ENCODE measurements around the gene FAM117B.
"Not testable (repeated sequence)": the region's sequence is repeated elsewhere in the genome, so short reads cannot be mapped to it uniquely, and the experiment has no call there.

Gene FAM117B

DNA sequence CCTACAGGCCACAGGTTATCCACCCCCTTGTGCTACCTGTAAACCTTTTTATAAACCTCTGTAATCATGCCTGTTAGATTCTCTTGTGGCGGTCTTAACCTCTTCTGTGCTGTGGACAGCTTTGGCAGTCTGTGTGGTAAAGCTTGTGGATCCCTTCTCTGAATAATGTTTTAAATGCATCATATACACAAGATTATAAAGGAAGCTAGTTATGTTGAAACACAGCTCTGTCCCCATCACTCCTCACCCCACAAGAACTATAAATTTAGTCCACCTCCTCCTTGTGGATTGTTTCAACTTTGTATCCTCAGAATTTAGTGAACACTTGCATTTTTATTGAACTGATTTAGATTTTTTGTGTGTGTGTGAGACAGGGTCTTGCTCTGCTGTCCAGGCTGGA, 129.1 kb downstream of the FAM117B start:
- no peak for DNase-seq

DNA sequence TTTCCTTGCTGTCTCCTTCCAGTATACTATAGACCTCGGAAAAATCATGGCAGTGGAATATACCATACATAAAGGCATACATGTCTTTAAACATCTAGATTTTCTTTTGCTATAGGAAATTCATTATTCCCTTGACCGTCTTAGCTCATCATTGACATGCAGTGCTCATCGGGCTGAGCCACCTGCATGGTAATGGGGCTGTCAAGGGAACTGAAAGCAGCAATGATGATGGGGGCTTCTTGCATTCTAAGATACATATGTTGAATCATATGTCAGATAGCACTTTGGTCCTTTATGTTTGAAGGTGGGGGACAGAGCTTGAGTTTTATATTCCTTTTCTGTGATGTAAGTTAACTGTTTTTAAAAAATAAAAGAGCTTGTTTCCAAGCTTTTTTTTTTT, 130.2 kb downstream of the FAM117B start:
- no peak for DNase-seq

DNA sequence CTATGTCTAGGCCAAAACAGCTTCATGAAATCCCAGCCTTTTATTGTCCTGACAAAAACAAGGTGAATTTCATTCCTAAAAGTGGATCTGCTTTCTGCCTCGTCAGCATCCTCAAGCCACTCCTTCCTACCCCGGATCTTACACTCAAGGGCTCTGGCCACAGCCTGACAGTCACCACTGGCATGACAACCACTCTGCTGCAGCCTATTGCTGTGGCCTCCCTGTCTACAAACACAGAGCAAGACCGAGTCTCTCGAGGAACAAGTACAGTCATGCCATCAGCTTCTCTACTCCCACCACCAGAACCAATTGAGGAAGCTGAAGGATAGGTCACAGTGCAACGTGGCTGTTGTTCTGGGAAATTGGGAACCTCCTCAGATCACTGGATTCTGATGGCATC, 130.7 kb downstream of the FAM117B start:
- DNase-seq, result no peak

GRCh38 chr2:202768273-202768672, 133.5 kb downstream of the FAM117B start:
- DNase-seq, result no peak

DNA sequence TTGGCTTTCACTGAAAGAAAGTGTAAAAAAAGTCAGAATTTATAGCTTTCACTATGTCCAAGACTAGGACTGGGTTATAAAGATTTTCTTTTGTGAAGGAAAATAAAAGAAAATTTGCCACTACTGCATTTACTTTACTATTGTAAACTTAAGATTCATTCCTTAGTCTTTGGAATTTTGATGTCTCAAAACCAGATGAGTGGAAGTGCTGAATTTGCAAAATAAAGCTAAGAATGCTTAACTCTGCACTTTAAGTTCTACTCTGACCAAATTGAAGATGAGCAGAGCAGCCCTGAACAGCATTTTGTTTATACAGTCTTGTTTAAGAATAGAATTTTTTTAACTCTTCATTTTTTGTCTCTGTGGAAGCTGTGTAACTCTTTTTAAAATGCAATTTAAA, 134.4 kb downstream of the FAM117B start:
- DNase-seq, result no peak

DNA sequence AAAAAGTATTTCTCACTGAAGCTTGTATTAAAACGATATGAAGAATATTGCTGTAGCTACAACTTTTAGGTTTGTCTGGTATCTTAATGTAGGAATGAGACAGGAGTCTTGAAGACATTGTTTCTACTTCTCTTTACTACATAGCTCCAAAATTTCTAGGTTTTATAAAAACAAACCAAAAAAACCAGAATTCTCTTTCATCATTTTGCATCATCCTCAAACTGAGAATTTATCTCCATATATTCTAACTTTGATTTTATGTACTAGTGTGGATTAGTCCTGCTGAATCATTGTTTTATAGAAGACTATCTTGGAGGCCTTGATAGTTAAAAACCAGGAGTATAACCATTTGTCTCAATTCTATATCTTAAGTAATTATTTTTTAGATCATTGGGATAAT, 136.6 kb downstream of the FAM117B start:
- DNase-seq, result no peak

DNA sequence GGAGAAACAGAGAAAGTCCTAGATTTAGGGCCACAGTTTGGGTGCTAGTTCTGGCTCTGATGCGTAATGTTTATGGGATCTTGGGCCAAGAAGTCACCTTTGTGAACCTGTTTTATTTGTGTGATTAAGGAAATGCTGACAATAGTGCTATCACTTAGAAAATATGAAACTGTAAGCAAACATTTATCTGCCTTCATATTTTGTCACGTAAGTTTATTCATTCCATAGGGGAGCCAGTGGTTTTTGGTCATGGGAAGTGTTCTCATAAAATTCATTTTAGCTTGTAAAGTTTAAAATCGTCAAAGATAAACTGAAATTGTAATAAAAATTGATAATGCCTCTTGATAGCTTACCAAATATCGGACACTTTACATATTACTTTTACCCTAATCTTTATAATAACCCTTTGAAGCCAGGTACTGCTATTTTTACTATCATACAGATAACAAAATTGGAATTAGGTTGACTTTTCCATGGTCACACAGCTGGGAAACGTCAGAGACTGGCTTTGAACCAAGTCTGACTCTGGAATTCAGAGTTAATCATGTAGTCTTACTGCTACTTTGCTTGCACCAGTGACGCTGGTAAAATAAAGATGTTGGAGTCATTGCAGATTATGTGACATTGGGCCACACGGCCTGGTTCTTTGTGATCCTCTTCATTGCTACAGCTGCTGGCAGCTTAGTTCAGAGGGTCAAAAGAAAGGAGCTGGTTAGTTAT, 137.1 kb downstream of the FAM117B start:
- DNase-seq, result no peak

DNA sequence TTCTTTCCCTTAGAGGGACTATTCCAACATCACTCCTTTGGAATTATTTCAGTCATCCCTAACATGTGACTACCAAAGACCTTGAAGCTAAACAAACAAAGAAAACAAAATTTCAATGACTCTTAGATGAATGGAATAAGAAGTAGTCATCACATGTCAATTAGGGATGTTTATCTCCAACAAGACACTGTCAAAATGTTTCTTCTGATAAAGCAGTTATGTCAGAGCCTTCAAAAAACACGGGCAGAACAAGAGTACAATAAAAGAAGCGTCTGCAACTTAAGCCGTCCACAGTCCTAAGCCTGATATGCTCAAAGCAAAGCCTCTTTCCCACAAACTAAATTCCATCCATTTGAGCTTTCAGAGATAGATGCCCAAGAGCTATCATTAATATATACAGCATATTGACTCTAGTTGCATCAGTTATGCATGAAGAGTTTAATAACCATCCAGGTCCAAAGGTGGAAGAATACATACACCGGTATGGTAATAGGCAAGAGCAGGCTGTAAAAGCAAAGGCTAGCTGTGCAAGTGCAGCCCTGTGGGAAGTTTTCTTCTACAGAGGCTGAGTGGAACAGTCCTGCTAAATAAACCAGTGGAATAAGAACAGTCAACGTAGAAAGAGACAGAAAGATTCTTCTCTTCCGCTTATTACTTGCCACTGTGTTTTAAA, 138.7 kb downstream of the FAM117B start:
- no peak for DNase-seq

DNA sequence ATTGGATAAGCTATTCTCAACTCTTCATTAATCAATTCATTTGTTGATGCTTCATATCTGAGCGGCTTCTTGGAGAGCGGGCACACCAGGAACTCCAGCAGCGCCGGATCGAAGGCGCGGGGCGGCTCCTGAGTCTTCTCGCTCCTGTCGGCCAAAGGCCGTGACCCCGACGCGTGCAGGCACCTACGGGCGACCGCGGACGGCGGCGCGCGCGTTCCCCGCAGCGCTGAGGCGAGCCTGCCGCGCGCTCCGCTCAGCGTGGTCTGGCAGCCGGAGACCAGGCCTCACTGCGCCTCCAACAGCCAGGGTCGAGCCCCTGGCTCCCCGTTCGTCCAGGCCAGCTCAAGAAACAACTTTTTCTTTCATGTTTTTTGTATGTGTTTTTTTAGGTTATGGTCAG, 139.3 kb downstream of the FAM117B start:
- DNase-seq, result no peak

- DNase-seq, result no peak
Measured at GRCh38 chr2:202778217-202778616, 143.4 kb downstream of the FAM117B start.

DNA sequence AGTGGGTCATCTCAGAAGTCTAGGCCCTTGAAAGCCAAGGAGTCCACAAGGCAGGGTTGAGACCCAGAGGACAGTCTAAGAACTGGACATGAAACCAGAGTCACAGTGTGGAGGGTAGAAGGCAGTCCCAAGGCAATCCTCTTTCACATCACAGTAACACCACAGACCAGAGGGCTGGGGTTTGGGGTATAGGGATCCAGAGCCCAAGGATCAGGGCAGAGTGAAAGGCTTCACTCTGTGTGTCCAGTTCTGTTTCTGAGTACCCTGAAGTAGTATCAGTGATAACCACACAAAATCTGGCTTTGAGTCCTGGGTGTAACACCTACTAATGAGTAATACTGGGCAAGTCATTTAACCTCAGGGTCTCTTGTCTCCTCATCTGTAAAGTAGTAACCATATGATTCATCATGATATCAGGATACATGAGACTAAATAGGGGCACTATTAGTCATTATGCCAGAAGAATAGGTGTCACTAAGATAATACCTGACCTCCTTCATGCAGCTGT, 145.8 kb downstream of the FAM117B start:
- no peak for DNase-seq

DNA sequence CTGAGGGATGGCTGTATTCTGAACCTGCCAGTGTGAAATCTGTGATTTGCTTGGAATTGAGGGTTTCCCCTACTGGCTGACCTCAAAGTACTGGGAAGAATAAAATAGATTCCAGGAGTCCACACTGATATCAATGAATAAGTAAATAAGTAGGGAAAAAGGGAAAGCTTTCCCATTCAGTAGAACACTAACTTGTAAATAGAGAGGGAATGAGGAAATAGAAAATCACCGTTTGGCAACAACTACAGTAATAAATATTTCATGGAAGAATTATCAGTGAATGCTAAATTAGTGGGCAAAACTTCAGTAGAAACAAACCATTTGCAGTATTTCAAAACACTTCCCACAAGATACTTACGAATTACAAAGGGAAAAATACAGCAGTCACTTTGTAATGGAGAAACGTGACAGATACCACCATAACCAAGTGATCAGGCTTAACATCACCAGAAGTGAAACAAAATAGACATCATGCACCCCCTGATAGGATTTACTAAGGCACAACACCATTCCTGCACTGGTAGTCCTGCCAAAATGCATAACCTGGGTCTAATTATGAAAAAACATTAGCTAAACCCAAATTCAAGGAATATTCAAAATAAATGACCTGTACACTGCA, 148.3 kb downstream of the FAM117B start:
- no peak for DNase-seq

DNA sequence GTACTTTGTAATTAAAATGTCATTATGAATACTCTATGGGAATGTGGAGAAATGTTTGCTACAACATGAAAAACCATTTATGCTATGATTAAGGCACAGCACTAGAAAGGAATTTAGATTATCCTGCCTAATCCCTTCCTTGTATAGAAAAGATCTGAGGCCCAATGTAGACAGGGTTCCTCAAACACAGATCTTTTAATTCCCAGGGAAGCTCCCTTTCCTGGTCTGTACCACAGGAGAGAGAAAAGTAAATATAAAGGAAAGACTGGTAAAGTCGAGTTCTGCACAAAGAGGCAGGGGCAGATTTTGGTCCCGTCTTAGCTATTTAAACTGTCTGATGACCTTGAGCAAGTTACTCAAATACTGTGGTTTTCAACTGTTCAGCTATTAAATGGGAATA, 152.1 kb downstream of the FAM117B start:
- no peak for DNase-seq

GRCh38 chr2:202790676-202791075, 155.9 kb downstream of the FAM117B start:
- no peak for DNase-seq

DNA sequence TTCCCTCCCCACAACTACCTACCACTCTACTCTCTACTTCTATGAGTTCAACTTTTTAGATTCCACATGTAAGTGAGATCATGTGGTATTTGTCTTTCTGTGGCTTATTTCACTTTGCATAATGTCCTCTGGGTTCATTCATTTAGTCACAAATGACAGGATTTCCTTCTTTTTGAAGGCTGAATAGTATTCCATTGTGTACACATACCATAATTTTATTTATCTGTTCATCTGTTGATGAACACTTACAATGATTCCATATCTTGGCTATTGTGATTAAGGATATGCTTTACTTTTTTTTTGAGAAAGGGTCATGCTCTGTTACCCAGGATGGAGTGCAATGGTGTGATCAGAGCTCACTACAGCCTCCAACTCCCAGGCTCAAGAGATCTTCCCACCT, 163.2 kb downstream of the FAM117B start:
- no peak for DNase-seq

- not testable (repeated sequence) for DNase-seq
Measured at GRCh38 chr2:202805911-202806310, 171.1 kb downstream of the FAM117B start.

DNA sequence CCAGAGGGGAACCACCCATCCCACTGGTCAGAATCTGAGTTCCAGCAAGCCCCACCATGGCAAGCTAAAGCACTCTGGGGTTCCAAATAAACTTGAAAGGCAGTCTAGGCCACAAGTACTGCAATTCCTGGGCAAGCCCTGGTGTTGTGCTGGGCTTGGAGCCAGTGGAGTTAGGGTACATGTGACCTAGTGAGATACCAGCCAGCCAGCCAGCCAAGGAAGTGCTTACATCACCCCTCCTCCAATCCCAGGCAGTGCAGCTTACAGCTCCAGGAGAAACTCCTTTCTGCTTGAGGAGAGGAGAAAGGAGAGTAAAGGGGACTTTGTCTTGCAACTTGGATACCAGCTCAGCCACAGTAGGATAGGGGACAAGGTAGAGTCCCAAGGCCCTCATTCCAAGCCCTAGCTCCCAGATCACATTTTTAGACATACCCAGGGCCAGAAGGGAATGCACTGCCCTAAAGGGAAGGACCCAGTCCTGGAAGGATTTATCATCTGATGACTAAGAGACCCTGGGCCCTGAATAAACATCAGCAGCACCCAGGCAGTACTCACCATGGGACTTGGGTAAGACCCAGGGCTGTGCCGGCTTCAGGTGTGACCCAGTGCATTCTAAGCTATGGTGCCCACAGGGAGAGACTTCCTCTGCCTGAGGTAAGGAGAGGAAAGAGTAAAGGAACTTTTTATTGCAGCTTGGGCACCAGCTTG, 172.8 kb downstream of the FAM117B start:
- not testable (repeated sequence) for DNase-seq

GRCh38 chr2:202808754-202809153, 174.0 kb downstream of the FAM117B start:
- DNase-seq, result no peak

GRCh38 chr2:202813387-202813786, 178.6 kb downstream of the FAM117B start:
- DNase-seq, result no peak

DNA sequence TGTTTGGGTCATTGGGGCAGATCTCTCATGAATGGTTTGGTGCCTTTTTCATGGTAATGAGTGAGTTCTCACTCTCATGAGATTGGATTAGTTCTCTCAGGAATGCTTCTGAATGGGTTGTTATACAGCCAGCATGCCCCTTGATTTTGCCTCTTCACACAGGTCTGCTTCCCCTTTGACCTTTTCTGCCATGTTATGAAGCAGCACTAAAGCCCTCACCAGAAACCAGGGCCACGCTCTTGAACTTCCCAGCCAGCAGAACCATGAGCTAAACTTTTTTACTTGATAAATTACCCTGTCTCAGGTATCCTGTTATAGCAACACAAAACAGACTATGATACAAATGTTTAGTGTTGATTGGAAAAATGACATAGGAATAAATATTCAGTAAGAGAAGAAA, 179.5 kb downstream of the FAM117B start:
- DNase-seq, result no peak

GRCh38 chr2:202815548-202816360, 181.0 kb downstream of the FAM117B start:
- no peak for DNase-seq

GRCh38 chr2:202817771-202818170, 183.0 kb downstream of the FAM117B start:
- no peak for DNase-seq

- DNase-seq, result no peak
Measured at GRCh38 chr2:202818321-202818720, 183.6 kb downstream of the FAM117B start.
